Right atrium auricular region (tissue), 2 donors: ENCODE data around the gene PARP3. TPM values are rescaled to one million over a fixed set of nuclear protein-coding genes. Genes with fewer than 3 reads are reported as not detected.

Experiments used
- DNase-seq: peaks from one replicate; pipeline ENCODE4 v3.0.0-alpha.2; 2019; ENCODE audit warnings: low spot score
- H3K27ac ChIP-seq, 2 donors: fragments of 200-600 bp; sonication (generic); 1 replicate in 1 of 2; 2 replicates in 1 of 2; pipeline ENCODE4 v1.5.1; 2016 to 2019
- H3K27me3 ChIP-seq, 2 donors: fragments of 200-600 bp; sonication (generic); one replicate each; pipeline versions ENCODE4 v1.5.1 to v1.6.0; 2017 to 2019
- H3K36me3 ChIP-seq: fragments of 200-600 bp; sonication (generic); one replicate; pipeline ENCODE4 v1.5.1; 2016
- H3K4me1 ChIP-seq, 2 donors: fragments of 200-600 bp; sonication (generic); one replicate each; pipeline versions ENCODE4 v1.5.1 to v1.6.0; 2017 to 2019
- H3K4me3 ChIP-seq, 2 donors: fragments of 200-600 bp; sonication (generic); 1 replicate in 1 of 2; 2 replicates in 1 of 2; pipeline ENCODE4 v1.5.1; 2017 to 2019; ENCODE audit warnings: mild to moderate bottlenecking in 1 of 2, moderate library complexity in 1 of 2
- H3K9me3 ChIP-seq, 2 donors: fragments of 200-600 bp; sonication (generic); one replicate each; pipeline ENCODE4 v1.5.1; 2019
- CTCF ChIP-seq, 2 donors: fragments of 200-600 bp; sonication (generic); IDR thresholded peaks; one replicate each; pipeline ENCODE4 v1.5.1; 2019; ENCODE audit warnings: antibody characterized with exemption in 2 of 2
- total RNA-seq, 2 donors: library from RNA; depleted of rRNA; stranded (reverse); fragments of >200 nt; gene quantifications; one replicate each; pipeline ENCODE4 v1.1.0, GENCODE V29; 2016

Gene PARP3
- total RNA-seq, 2 donors from 2014 or later: 9.8 to 12.8 TPM

- Histone ChIP-seq H3K4me1 (peaks cover 0 to 50% of the 10 kb centered on the region in 2 donors), H3K36me3 (peaks cover 39% of the 10 kb centered on the region), H3K4me3 (no peak overlapping the region), H3K27me3 (no peaks in the 10 kb centered on the region), H3K27ac (no peak overlapping the region), H3K9me3 (no peaks in the 10 kb centered on the region)
- DNase-seq: no peak
- TF ChIP-seq CTCF (IDR thresholded peaks at IDR 0.05): no peak
Measured at GRCh38 chr3:51958603-51959521, 16.7 kb downstream of the PARP3 start.

GRCh38 chr3:51959651-51960050 lies 17.5 kb downstream of the PARP3 start:
- no peak for TF ChIP-seq CTCF (IDR thresholded peaks at IDR 0.05)
- no peak for DNase-seq
- Histone ChIP-seq H3K36me3 (peaks cover 39% of the 10 kb centered on the region), H3K4me1 (peaks cover 0 to 57% of the 10 kb centered on the region in 2 donors), H3K27me3 (no peaks in the 10 kb centered on the region), H3K27ac (no peak overlapping the region), H3K9me3 (no peaks in the 10 kb centered on the region), H3K4me3 (no peak overlapping the region)

GRCh38 chr3:51960386-51960785 lies 18.2 kb downstream of the PARP3 start:
- H3K36me3 ChIP-seq: peaks cover 39% of the 10 kb centered on the region
- H3K4me1 ChIP-seq: peaks cover 0 to 59% of the 10 kb centered on the region in 2 donors
- H3K27me3 ChIP-seq: no peaks in the 10 kb centered on the region
- no peak for DNase-seq
- H3K27ac ChIP-seq: no peak overlapping the region
- no peak overlapping the region for H3K4me3 ChIP-seq
- no peaks in the 10 kb centered on the region for H3K9me3 ChIP-seq
- no peak for TF ChIP-seq CTCF (IDR thresholded peaks at IDR 0.05)

- peak overlapping the region; percentile 81 to 82 for H3K27ac ChIP-seq
- no peak for TF ChIP-seq CTCF (IDR thresholded peaks at IDR 0.05)
- no peaks in the 10 kb centered on the region for H3K9me3 ChIP-seq
- peaks cover 39% of the 10 kb centered on the region for H3K36me3 ChIP-seq
- DNase-seq: no peak
- peaks cover 0 to 59% of the 10 kb centered on the region in 2 donors for H3K4me1 ChIP-seq
- H3K27me3 ChIP-seq: no peaks in the 10 kb centered on the region
- no peak overlapping the region for H3K4me3 ChIP-seq
Measured at GRCh38 chr3:51961011-51961410, 18.8 kb downstream of the PARP3 start.

- no peaks in the 10 kb centered on the region for H3K9me3 ChIP-seq
- H3K36me3 ChIP-seq: peaks cover 39% of the 10 kb centered on the region
- peak overlapping the region; percentile 81 to 82 for H3K27ac ChIP-seq
- TF ChIP-seq CTCF (IDR thresholded peaks at IDR 0.05): no peak
- H3K4me1 ChIP-seq: peaks cover 0 to 61% of the 10 kb centered on the region in 2 donors
- no peaks in the 10 kb centered on the region for H3K27me3 ChIP-seq
- DNase-seq: no peak
- H3K4me3 ChIP-seq: no peak overlapping the region
Measured at GRCh38 chr3:51961602-51962569, 19.7 kb downstream of the PARP3 start.
